Measurements from ENCODE around the gene CYP3A7. TPM values are rescaled to one million over a fixed set of nuclear protein-coding genes. Genes with fewer than 3 reads are reported as not detected.
"Not testable (repeated sequence)": the region's sequence is repeated elsewhere in the genome, so short reads cannot be mapped to it uniquely, and the experiment has no call there.

The CYP3A7 gene
- polyA plus RNA-seq, 2 of the 4 experiments (the other 2 are of a cell fraction) = 0.14 to 0.16 TPM

DNA sequence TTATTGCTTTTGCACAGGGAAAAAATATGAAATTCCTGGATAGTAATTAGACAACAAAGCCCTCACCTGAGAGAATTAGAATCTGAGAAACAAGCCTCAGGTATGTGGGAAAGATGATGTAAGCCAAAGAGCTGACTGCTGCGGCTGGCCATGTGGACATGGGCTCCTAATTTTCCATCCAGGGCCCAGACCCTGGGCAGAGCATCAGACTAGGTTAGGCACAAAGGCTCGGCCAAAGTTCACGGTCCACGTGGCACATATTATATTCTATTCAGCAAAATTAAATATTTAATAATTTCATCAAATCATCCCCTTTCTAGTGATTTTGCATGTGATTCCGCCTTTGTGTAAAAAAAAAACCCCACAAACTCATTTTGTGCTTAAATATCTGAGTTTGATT, 43.9 kb upstream of the CYP3A7 start:
- DNase-seq (ENCODE audit: low read depth in 1 of 2, low spot score in 1 of 2) = no peak
- WGBS (ENCODE audit: missing lambda C conversion rate) = 50% methylated on average over 5 of the region's 5 CpGs
- H3K27ac ChIP-seq = no peak overlapping the region
- H3K9me3 ChIP-seq = no peaks in the 10 kb centered on the region
- ChIA-PET CTCF (interaction anchor here (0.7 kb wide), 1 partner anchor 54 kb away, joined by 5 read pairs; no protein-coding TSS in a partner anchor), POLR2A (no interaction called here)
- no peak for ATAC-seq
- no peak for TF ChIP-seq EHMT2 (IDR thresholded peaks at IDR 0.05; ENCODE audit: low read depth)
- TF ChIP-seq SMC3 (IDR thresholded peaks at IDR 0.05) = no peak
- TF ChIP-seq CBX2 (IDR thresholded peaks at IDR 0.05; ENCODE audit: borderline replicate concordance, low read depth) = no peak
- TF ChIP-seq, protein P1, sequence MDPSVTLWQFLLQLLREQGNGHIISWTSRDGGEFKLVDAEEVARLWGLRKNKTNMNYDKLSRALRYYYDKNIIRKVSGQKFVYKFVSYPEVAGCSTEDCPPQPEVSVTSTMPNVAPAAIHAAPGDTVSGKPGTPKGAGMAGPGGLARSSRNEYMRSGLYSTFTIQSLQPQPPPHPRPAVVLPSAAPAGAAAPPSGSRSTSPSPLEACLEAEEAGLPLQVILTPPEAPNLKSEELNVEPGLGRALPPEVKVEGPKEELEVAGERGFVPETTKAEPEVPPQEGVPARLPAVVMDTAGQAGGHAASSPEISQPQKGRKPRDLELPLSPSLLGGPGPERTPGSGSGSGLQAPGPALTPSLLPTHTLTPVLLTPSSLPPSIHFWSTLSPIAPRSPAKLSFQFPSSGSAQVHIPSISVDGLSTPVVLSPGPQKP (IDR thresholded peaks at IDR 0.05; ENCODE audit: low read depth, low read length) = no peak
- TF ChIP-seq ZNF302 (CRISPR knock-in tag; IDR thresholded peaks at IDR 0.05) = no peak
- no peak for TF ChIP-seq KDM5A (IDR thresholded peaks at IDR 0.05)
- TF ChIP-seq, protein P2, sequence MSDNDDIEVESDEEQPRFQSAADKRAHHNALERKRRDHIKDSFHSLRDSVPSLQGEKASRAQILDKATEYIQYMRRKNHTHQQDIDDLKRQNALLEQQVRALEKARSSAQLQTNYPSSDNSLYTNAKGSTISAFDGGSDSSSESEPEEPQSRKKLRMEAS (IDR thresholded peaks at IDR 0.05) = no peak
- no peak for TF ChIP-seq NR3C1 (IDR thresholded peaks at IDR 0.05)
- no peak overlapping the region for H3K4me2 ChIP-seq
- H3K4me3 ChIP-seq = no peak overlapping the region
- no peaks in the 10 kb centered on the region for H3K4me1 ChIP-seq
- no peak for FAIRE-seq

DNA sequence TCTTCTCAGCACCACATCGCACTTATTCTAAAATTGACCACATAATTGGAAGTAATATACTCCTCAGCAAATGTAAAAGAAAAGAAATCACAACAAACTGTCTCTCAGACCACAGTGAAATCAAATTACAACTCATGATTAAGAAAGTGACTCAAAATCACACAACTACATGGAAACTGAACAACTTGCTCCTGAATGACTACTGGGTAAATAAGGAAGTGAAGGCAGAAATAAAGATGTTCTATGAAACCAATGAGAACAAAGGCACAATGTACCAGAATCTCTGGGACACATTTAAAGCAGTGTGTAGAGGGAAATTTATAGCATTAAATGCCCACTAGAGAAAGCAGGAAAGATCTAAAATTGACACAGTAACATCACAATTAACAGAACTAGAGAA, 38.4 kb upstream of the CYP3A7 start:
- FAIRE-seq; POLR2A ChIA-PET; ATAC-seq; H3K9me3 ChIP-seq; H3K4me3 ChIP-seq; H3K4me2 ChIP-seq; H3K4me1 ChIP-seq; H3K27ac ChIP-seq; DNase-seq (ENCODE audit: low read depth in 1 of 2, low spot score in 1 of 2): not testable (repeated sequence)
- WGBS (ENCODE audit: missing lambda C conversion rate) = 29% methylated on average over 1 of the region's 1 CpG
- CTCF ChIA-PET = interaction anchor here (0.6 kb wide), 1 partner anchor 74 kb away, joined by 3 read pairs; no protein-coding TSS in a partner anchor

DNA sequence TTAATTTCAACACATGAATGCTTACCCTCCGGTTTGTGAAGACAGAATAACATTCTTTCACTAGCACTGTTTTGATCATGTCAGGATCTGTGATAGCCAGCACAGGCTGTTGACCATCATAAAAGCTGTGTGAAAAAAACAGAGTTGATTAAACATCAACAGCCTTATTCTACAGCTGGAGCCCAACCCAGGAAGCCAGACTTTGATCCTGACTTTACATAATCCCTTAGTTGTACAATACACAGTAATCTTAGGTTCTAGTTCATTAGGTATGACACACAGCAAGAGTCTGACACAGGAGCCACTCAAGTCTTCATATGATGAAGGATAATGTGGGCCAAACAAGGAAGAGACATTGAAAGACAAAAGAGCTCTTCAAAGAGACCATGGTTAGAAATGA, 37.6 kb upstream of the CYP3A7 start:
- Histone ChIP-seq H3K4me3 (no peak overlapping the region), H3K4me2 (no peak overlapping the region), H3K9me3 (no peaks in the 10 kb centered on the region), H3K27ac (no peak overlapping the region; a peak in 1 of 6 replicates), H3K4me1 (no peaks in the 10 kb centered on the region)
- ChIA-PET POLR2A (no interaction called here), CTCF (no interaction called here)
- no peak for TF ChIP-seq ZFP36 (IDR thresholded peaks at IDR 0.05; ENCODE audit: borderline replicate concordance, partially characterized antibody)
- TF ChIP-seq RNF2 (IDR thresholded peaks at IDR 0.05; ENCODE audit: borderline replicate concordance, low read depth) = no peak
- TF ChIP-seq, protein P1 (IDR thresholded peaks at IDR 0.05; ENCODE audit: low read depth, low read length) = no peak
- TF ChIP-seq JUN (IDR thresholded peaks at IDR 0.05) = no peak
- no peak for TF ChIP-seq MAZ (IDR thresholded peaks at IDR 0.05; ENCODE audit: borderline replicate concordance, low read depth, low read length)
- no peak for TF ChIP-seq TFCP2L1 (CRISPR knock-in tag; IDR thresholded peaks at IDR 0.05)
- TF ChIP-seq FOSB (CRISPR knock-in tag; IDR thresholded peaks at IDR 0.05) = no peak
- FAIRE-seq (no peak), ATAC-seq (no peak), DNase-seq (ENCODE audit: low read depth in 1 of 2, low spot score in 1 of 2) (no peak)
- WGBS (ENCODE audit: missing lambda C conversion rate) = 18% methylated on average over 1 of the region's 1 CpG

DNA sequence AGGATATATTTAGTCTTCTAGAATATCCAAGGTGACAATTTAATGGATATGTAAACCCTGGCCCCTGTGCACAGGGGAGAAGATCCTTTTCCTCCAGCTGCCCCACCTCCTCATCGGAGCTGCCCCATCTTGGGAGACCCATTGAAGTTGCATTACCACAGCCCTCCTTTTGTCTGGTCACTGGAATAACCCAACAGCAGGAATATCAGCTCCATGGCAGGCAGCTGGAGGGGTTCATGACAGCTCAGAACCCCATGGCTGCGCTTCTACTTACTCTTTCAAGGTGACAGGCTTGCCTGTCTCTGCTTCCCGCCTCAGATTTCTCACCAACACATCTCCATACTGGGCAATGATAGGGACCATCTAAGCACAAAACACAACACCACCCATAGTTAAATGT, 34.5 kb upstream of the CYP3A7 start:
- CTCF ChIA-PET; H3K4me2 ChIP-seq; H3K27ac ChIP-seq; POLR2A ChIA-PET; H3K4me1 ChIP-seq; ATAC-seq; DNase-seq (ENCODE audit: low read depth in 1 of 2, low spot score in 1 of 2); H3K4me3 ChIP-seq; H3K9me3 ChIP-seq; FAIRE-seq: not testable (repeated sequence)
- WGBS (ENCODE audit: missing lambda C conversion rate) = 45% methylated on average over 3 of the region's 3 CpGs

DNA sequence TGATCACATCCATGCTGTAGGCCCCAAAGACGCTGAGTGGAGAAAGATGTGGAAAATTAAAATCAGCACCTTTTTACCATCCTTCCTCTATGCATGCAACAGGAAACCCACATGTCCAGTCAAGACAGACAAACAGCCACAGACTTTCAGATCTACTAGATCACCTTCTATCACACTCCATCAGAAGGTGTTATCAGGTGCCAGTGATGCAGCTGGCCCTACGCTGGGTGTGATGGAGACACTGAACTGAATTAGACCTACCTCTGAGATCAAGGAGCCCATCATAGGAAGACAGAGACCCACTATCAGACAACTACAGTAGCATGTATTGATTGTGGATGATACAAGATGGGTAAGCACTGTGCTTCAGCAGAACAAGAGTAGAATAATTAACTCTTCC, 33.5 kb upstream of the CYP3A7 start:
- POLR2A ChIA-PET = no interaction called here
- H3K27ac ChIP-seq = no peak overlapping the region
- TF ChIP-seq, protein P3, sequence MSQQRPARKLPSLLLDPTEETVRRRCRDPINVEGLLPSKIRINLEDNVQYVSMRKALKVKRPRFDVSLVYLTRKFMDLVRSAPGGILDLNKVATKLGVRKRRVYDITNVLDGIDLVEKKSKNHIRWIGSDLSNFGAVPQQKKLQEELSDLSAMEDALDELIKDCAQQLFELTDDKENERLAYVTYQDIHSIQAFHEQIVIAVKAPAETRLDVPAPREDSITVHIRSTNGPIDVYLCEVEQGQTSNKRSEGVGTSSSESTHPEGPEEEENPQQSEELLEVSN (IDR thresholded peaks at IDR 0.05; ENCODE audit: borderline replicate concordance, low read depth) = no peak
- TF ChIP-seq, protein P4, sequence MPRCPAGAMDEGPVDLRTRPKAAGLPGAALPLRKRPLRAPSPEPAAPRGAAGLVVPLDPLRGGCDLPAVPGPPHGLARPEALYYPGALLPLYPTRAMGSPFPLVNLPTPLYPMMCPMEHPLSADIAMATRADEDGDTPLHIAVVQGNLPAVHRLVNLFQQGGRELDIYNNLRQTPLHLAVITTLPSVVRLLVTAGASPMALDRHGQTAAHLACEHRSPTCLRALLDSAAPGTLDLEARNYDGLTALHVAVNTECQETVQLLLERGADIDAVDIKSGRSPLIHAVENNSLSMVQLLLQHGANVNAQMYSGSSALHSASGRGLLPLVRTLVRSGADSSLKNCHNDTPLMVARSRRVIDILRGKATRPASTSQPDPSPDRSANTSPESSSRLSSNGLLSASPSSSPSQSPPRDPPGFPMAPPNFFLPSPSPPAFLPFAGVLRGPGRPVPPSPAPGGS (IDR thresholded peaks at IDR 0.05) = no peak
- TF ChIP-seq ZSCAN20 (CRISPR knock-in tag; IDR thresholded peaks at IDR 0.05) (no peak), MAFK (IDR thresholded peaks at IDR 0.05; ENCODE audit: partially characterized antibody) (no peak), RCOR1 (IDR thresholded peaks at IDR 0.05; ENCODE audit: low read depth, low read length) (no peak), POLR2A (IDR thresholded peaks at IDR 0.05; ENCODE audit: low read length) (no peak), EHF (CRISPR knock-in tag; IDR thresholded peaks at IDR 0.05) (no peak), EHMT2 (IDR thresholded peaks at IDR 0.05; ENCODE audit: low read depth) (no peak)
- TF ChIP-seq, protein P1 (IDR thresholded peaks at IDR 0.05; ENCODE audit: low read depth, low read length) = no peak
- TF ChIP-seq, protein P5, sequence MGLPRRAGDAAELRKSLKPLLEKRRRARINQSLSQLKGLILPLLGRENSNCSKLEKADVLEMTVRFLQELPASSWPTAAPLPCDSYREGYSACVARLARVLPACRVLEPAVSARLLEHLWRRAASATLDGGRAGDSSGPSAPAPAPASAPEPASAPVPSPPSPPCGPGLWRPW (IDR thresholded peaks at IDR 0.05) = no peak
- FAIRE-seq = no peak
- H3K9me3 ChIP-seq = no peaks in the 10 kb centered on the region
- no peak overlapping the region for H3K4me2 ChIP-seq
- WGBS (ENCODE audit: missing lambda C conversion rate) = 94% methylated on average over 2 of the region's 2 CpGs
- no peak overlapping the region for H3K4me3 ChIP-seq
- no peaks in the 10 kb centered on the region for H3K4me1 ChIP-seq
- ATAC-seq = no peak
- CTCF ChIA-PET = no interaction called here
- no peak for DNase-seq (ENCODE audit: low read depth in 1 of 2, low spot score in 1 of 2)

Measured in A549 (cell line).